ENCODE measurements around the gene RNGTT. TPM values are rescaled to one million over a fixed set of nuclear protein-coding genes. Genes with fewer than 3 reads are reported as not detected.

RNGTT gene
- total and polyA plus RNA-seq, 7 donors, result 3.9 to 8.8 (median 7.9) TPM

GRCh38 chr6:88695937-88696336, 267.5 kb downstream of the RNGTT start:
- ATAC-seq, result no peak
- intact Hi-C loops (cut with DNase I), result no loop called here

GRCh38 chr6:88683734-88684133, 279.7 kb downstream of the RNGTT start:
- no peak for DNase-seq
- intact Hi-C loops (cut with DNase I), result no loop called here
- Histone ChIP-seq H3K27me3 (ENCODE audit: insufficient read depth in 3 of 3, low read length in 2 of 3) (no peaks in the 10 kb centered on the region), H3K4me3 (no peak overlapping the region), H3K9me3 (no peaks in the 10 kb centered on the region), H3K36me3 (ENCODE audit: insufficient read depth in 1 of 2, low read depth in 1 of 2) (no peaks in the 10 kb centered on the region), H3K27ac (no peak overlapping the region), H3K4me1 (no peaks in the 10 kb centered on the region)
- WGBS, 3 donors, result 54 to 76% (median 76%) methylated on average over 3 of the region's 3 CpGs
- ATAC-seq, result no peak
- TF ChIP-seq CTCF (IDR thresholded peaks at IDR 0.05), result no peak

More at GRCh38 chr6:88695937-88696336, 267.5 kb downstream of the RNGTT start:
- Histone ChIP-seq H3K27ac (no peak overlapping the region), H3K9me3 (peaks cover 10% of the 10 kb centered on the region), H3K4me3 (no peak overlapping the region), H3K36me3 (ENCODE audit: insufficient read depth in 1 of 2, low read depth in 1 of 2) (no peaks in the 10 kb centered on the region), H3K27me3 (ENCODE audit: insufficient read depth in 3 of 3, low read length in 2 of 3) (no peaks in the 10 kb centered on the region), H3K4me1 (no peaks in the 10 kb centered on the region)
- DNase-seq, result no peak
- 91 to 94% (median 93%) methylated on average over 4 of the region's 4 CpGs for WGBS, 3 donors
- no peak for TF ChIP-seq CTCF (IDR thresholded peaks at IDR 0.05)

- no peak overlapping the region for H3K4me3 ChIP-seq
- no peak overlapping the region for H3K27ac ChIP-seq
- H3K36me3 ChIP-seq (ENCODE audit: insufficient read depth in 1 of 2, low read depth in 1 of 2), result no peaks in the 10 kb centered on the region
- H3K4me1 ChIP-seq, result no peaks in the 10 kb centered on the region
- DNase-seq, result no peak
- no peak for ATAC-seq
- H3K9me3 ChIP-seq, result no peaks in the 10 kb centered on the region
- no peak for TF ChIP-seq CTCF (IDR thresholded peaks at IDR 0.05)
- intact Hi-C loops (cut with DNase I), result no loop called here
- WGBS, 3 donors, result 92 to 94% (median 93%) methylated on average over 6 of the region's 6 CpGs
- no peaks in the 10 kb centered on the region for H3K27me3 ChIP-seq (ENCODE audit: insufficient read depth in 3 of 3, low read length in 2 of 3)
These were observed 282.8 kb downstream of the RNGTT start for GRCh38 chr6:88680654-88681053.

GRCh38 chr6:88679841-88680240, 283.6 kb downstream of the RNGTT start:
- no peak for ATAC-seq
- WGBS, 3 donors, result 96 to 99% (median 98%) methylated on average over 4 of the region's 4 CpGs
- Histone ChIP-seq H3K36me3 (ENCODE audit: insufficient read depth in 1 of 2, low read depth in 1 of 2) (no peaks in the 10 kb centered on the region), H3K27me3 (ENCODE audit: insufficient read depth in 3 of 3, low read length in 2 of 3) (no peaks in the 10 kb centered on the region), H3K27ac (no peak overlapping the region), H3K4me1 (no peaks in the 10 kb centered on the region), H3K9me3 (no peaks in the 10 kb centered on the region), H3K4me3 (no peak overlapping the region)
- intact Hi-C loops (cut with DNase I), result no loop called here
- no peak for TF ChIP-seq CTCF (IDR thresholded peaks at IDR 0.05)
- no peak for DNase-seq

GRCh38 chr6:88677356-88677755, 286.1 kb downstream of the RNGTT start:
- H3K4me3 ChIP-seq, result no peak overlapping the region
- H3K9me3 ChIP-seq, result no peaks in the 10 kb centered on the region
- intact Hi-C loops (cut with DNase I), result no loop called here
- no peaks in the 10 kb centered on the region for H3K36me3 ChIP-seq (ENCODE audit: insufficient read depth in 1 of 2, low read depth in 1 of 2)
- 91 to 95% (median 95%) methylated on average over 4 of the region's 4 CpGs for WGBS, 3 donors
- no peaks in the 10 kb centered on the region for H3K4me1 ChIP-seq
- ATAC-seq (no peak), DNase-seq (no peak)
- TF ChIP-seq CTCF (IDR thresholded peaks at IDR 0.05), result no peak
- no peaks in the 10 kb centered on the region for H3K27me3 ChIP-seq (ENCODE audit: insufficient read depth in 3 of 3, low read length in 2 of 3)
- H3K27ac ChIP-seq, result no peak overlapping the region
